ENCODE measurements around the gene BEST1.
A peak's percentile ranks its signal among the peaks of the same experiment; 100 is the strongest.

- TF ChIP-seq CTCF (IDR thresholded peaks at IDR 0.05) = no peak
- TF ChIP-seq POLR2A (IDR thresholded peaks at IDR 0.05) = no peak
- TF ChIP-seq POLR2AphosphoS5 (IDR thresholded peaks at IDR 0.05) = peak; percentile 7
These were observed 19.9 kb downstream of the BEST1 start for GRCh38 chr11:61969838-61970662.
